ENCODE data around the gene SH2D3A.

- TF ChIP-seq EZH2 (IDR thresholded peaks at IDR 0.05; ENCODE audit: borderline replicate concordance, low read depth, low read length, poor library complexity, severe bottlenecking) = no peak
- TF ChIP-seq CTCF (conservative IDR thresholded peaks at IDR 0.05; ENCODE audit: low read depth, low read length) = no peak
Measured at GRCh38 chr19:6737284-6737872, 29.9 kb downstream of the SH2D3A start, which contains the start of gene GPR108.

Measured in A673 (cell line).